MM.1S (cell line): ENCODE data around the gene ZNF577.

Experiments
- DNase-seq: peaks from one replicate; pipeline ENCODE4 v3.0.0-alpha.2; 2015
- H2AFZ ChIP-seq: fragments of 300-600 bp; sonication (generic); 2 replicates; pipeline ENCODE4 v1.6.0; 2016; ENCODE audit warnings: antibody characterized with exemption, low read length
- H3F3A ChIP-seq: fragments of 300-600 bp; sonication (generic); 2 replicates; pipeline ENCODE4 v1.6.1; 2016; ENCODE audit warnings: mild to moderate bottlenecking, antibody characterized with exemption, low read length, moderate library complexity, mixed read lengths; ENCODE audit not compliant: insufficient read depth
- H3K27ac ChIP-seq: fragments of 300-600 bp; sonication (generic); 2 replicates; pipeline ENCODE4 v1.5.1; 2016; ENCODE audit warnings: mild to moderate bottlenecking, low read length
- H3K27me3 ChIP-seq: fragments of 300-600 bp; sonication (generic); replicated peaks from 2 replicates; pipeline ENCODE4 v1.6.0; 2016; ENCODE audit warnings: low read length; ENCODE audit not compliant: insufficient read depth
- H3K36me3 ChIP-seq: fragments of 300-600 bp; sonication (generic); replicated peaks from 2 replicates; pipeline ENCODE4 v1.6.1; 2016; ENCODE audit warnings: mild to moderate bottlenecking, low read length, mixed read lengths; ENCODE audit not compliant: insufficient read depth
- H3K4me1 ChIP-seq: fragments of 300-600 bp; sonication (generic); 2 replicates; pipeline ENCODE4 v1.6.1; 2016; ENCODE audit warnings: low read length, mixed read lengths
- H3K4me2 ChIP-seq: fragments of 300-600 bp; sonication (generic); 2 replicates; pipeline ENCODE4 v1.6.0; 2016; ENCODE audit warnings: low read depth, low read length
- H3K4me3 ChIP-seq: fragments of 300-600 bp; sonication (generic); 2 replicates; pipeline ENCODE4 v1.5.1; 2016; ENCODE audit warnings: low read length, mixed read lengths
- H3K79me2 ChIP-seq: fragments of 300-600 bp; sonication (generic); 2 replicates; pipeline ENCODE4 v1.6.1; 2016; ENCODE audit warnings: mixed run types, low read length, mixed read lengths
- H3K9ac ChIP-seq: fragments of 300-600 bp; sonication (generic); 2 replicates; pipeline ENCODE4 v1.6.1; 2016; ENCODE audit warnings: low read length, mixed read lengths
- H3K9me2 ChIP-seq: fragments of 300-600 bp; sonication (generic); replicated peaks from 2 replicates; pipeline ENCODE4 v1.6.1; 2016; ENCODE audit warnings: mild to moderate bottlenecking, low read length, mixed read lengths; ENCODE audit not compliant: insufficient read depth
- H3K9me3 ChIP-seq: fragments of 300-600 bp; sonication (generic); replicated peaks from 2 replicates; pipeline ENCODE4 v1.6.1; 2016; ENCODE audit warnings: mild to moderate bottlenecking, low read length, mixed read lengths; ENCODE audit not compliant: insufficient read depth
- H4K20me1 ChIP-seq: fragments of 300-600 bp; sonication (generic); 2 replicates; pipeline ENCODE4 v1.6.1; 2016; ENCODE audit warnings: mild to moderate bottlenecking, low read length, moderate library complexity, mixed read lengths; ENCODE audit not compliant: insufficient read depth
- EZH2 ChIP-seq: fragments of 300-600 bp; sonication (generic); optimal IDR thresholded peaks from 2 replicates; pipeline ENCODE3; 2017; ENCODE audit warnings: low read depth, mild to moderate bottlenecking, antibody characterized with exemption, low read length, mixed read lengths
- EZH2phosphoT487 ChIP-seq: fragments of 300-600 bp; sonication (generic); IDR thresholded peaks from 2 replicates; pipeline ENCODE4 v1.6.1; 2018; ENCODE audit warnings: antibody characterized with exemption, low read length
- TF ChIP-seq, protein P1 (sequence below): fragments of 300-600 bp; sonication (generic); IDR thresholded peaks from 2 replicates; pipeline ENCODE4 v1.5.1; 2016; ENCODE audit warnings: antibody characterized with exemption, low read length, mixed read lengths

ZNF577 gene

GRCh38 chr19:51837145-51837544 is 50.6 kb downstream of the ZNF577 start:
- no peaks in the 10 kb centered on the region for H3K4me1 ChIP-seq
- no peak overlapping the region for H3K4me2 ChIP-seq
- H3K4me3 ChIP-seq: no peak overlapping the region
- no peak overlapping the region for H3K9ac ChIP-seq
- no peaks in the 10 kb centered on the region for H4K20me1 ChIP-seq
- no peaks in the 10 kb centered on the region for H3K79me2 ChIP-seq
- DNase-seq: no peak
- no peaks in the 10 kb centered on the region for H3K36me3 ChIP-seq
- no peaks in the 10 kb centered on the region for H3K9me2 ChIP-seq
- no peaks in the 10 kb centered on the region for H3K27me3 ChIP-seq
- no peaks in the 10 kb centered on the region for H3K9me3 ChIP-seq
- H3F3A ChIP-seq: no peaks in the 10 kb centered on the region
- TF ChIP-seq EZH2 (no peak), EZH2phosphoT487 (no peak)
- no peak overlapping the region for H2AFZ ChIP-seq
- no peak overlapping the region for H3K27ac ChIP-seq

DNA sequence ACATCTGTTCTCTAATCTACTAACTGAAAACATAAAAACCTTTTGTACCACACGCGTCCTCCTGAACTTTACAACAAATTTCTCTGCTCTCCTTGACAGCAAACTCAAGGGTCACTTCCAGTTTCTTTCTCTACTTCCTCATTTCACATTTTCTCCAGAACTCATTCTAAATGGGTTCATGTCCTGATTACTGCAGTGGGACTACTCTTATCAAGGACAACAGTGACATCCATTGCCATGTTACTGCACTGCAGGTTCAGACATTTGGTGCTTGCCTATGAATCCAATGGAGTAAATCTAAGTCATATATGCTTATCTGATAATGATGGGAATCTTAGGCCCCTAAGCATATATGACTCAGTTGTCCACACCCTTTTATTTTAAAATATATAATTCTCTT is 57.5 kb downstream of the ZNF577 start:
- no peaks in the 10 kb centered on the region for H3K27me3 ChIP-seq
- no peaks in the 10 kb centered on the region for H3K9me2 ChIP-seq
- no peak overlapping the region for H3K4me3 ChIP-seq
- H3K36me3 ChIP-seq: no peaks in the 10 kb centered on the region
- H3F3A ChIP-seq: no peaks in the 10 kb centered on the region
- H3K4me2 ChIP-seq: no peak overlapping the region
- H3K9me3 ChIP-seq: no peaks in the 10 kb centered on the region
- H2AFZ ChIP-seq: no peak overlapping the region
- no peak overlapping the region for H3K27ac ChIP-seq
- no peak for TF ChIP-seq EZH2
- no peak for TF ChIP-seq EZH2phosphoT487
- TF ChIP-seq, protein P1, sequence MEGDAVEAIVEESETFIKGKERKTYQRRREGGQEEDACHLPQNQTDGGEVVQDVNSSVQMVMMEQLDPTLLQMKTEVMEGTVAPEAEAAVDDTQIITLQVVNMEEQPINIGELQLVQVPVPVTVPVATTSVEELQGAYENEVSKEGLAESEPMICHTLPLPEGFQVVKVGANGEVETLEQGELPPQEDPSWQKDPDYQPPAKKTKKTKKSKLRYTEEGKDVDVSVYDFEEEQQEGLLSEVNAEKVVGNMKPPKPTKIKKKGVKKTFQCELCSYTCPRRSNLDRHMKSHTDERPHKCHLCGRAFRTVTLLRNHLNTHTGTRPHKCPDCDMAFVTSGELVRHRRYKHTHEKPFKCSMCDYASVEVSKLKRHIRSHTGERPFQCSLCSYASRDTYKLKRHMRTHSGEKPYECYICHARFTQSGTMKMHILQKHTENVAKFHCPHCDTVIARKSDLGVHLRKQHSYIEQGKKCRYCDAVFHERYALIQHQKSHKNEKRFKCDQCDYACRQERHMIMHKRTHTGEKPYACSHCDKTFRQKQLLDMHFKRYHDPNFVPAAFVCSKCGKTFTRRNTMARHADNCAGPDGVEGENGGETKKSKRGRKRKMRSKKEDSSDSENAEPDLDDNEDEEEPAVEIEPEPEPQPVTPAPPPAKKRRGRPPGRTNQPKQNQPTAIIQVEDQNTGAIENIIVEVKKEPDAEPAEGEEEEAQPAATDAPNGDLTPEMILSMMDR: no peak
- H4K20me1 ChIP-seq: no peaks in the 10 kb centered on the region
- DNase-seq: no peak
- no peaks in the 10 kb centered on the region for H3K79me2 ChIP-seq
- no peak overlapping the region for H3K9ac ChIP-seq
- H3K4me1 ChIP-seq: no peaks in the 10 kb centered on the region

DNA sequence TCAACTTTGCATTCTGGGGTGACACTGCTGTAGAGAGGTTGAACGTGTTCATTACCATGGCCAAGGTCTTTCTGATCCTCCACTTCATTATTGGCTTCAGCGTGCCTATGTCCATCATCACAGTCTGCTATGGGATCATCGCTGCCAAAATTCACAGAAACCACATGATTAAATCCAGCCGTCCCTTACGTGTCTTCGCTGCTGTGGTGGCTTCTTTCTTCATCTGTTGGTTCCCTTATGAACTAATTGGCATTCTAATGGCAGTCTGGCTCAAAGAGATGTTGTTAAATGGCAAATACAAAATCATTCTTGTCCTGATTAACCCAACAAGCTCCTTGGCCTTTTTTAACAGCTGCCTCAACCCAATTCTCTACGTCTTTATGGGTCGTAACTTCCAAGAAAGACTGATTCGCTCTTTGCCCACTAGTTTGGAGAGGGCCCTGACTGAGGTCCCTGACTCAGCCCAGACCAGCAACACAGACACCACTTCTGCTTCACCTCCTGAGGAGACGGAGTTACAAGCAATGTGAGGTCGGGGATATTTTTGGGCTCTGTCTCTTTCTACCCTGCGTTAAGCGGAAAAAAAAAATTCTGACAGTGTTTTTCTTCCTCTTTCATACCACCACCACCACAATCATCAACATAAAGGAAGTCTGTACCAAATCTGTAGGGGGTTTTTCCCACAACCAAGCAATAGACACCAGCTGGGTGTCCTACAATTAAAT is 63.3 kb downstream of the ZNF577 start:
- Histone ChIP-seq H3K27me3 (no peaks in the 10 kb centered on the region), H3K4me2 (no peak overlapping the region), H3K9me3 (no peaks in the 10 kb centered on the region; the same call in 1 of the 2 replicates), H2AFZ (no peak overlapping the region), H3F3A (no peaks in the 10 kb centered on the region), H3K4me1 (no peaks in the 10 kb centered on the region), H3K4me3 (no peak overlapping the region), H3K9ac (no peak overlapping the region), H3K79me2 (no peaks in the 10 kb centered on the region), H3K27ac (no peak overlapping the region), H4K20me1 (no peaks in the 10 kb centered on the region), H3K36me3 (no peaks in the 10 kb centered on the region), H3K9me2 (no peaks in the 10 kb centered on the region)
- DNase-seq: no peak
- TF ChIP-seq EZH2phosphoT487 (no peak), EZH2 (no peak)
- TF ChIP-seq, protein P1: no peak

DNA sequence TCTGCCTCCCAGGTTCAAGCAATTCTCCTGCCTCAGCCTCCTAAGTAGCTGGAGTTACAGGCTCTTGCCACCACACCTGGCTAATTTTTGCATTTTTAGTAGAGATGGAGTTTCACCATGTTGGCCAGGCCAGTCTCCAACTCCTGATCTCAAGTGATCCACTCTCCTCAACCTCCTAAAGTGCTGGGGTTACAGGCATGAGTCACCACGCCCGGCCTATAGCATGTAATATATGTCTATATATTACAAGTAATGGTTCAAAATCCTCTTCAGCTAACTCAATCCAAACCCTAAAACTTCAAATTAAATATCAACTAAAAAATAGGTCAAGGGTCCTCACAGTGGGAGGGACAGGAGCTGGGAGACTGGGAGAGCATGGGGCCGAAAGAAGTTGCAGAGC is 64.8 kb downstream of the ZNF577 start:
- no peak overlapping the region for H3K27ac ChIP-seq
- H3K4me2 ChIP-seq: no peak overlapping the region
- no peak overlapping the region for H2AFZ ChIP-seq
- no peak for TF ChIP-seq EZH2phosphoT487
- TF ChIP-seq, protein P1: no peak
- TF ChIP-seq EZH2: no peak
- no peak overlapping the region for H3K9ac ChIP-seq
- H3K9me3 ChIP-seq: no peaks in the 10 kb centered on the region; the same call in 1 of the 2 replicates
- H3K36me3 ChIP-seq: no peaks in the 10 kb centered on the region
- H3F3A ChIP-seq: no peaks in the 10 kb centered on the region
- no peaks in the 10 kb centered on the region for H3K4me1 ChIP-seq
- H4K20me1 ChIP-seq: no peaks in the 10 kb centered on the region
- H3K4me3 ChIP-seq: no peak overlapping the region
- H3K27me3 ChIP-seq: no peaks in the 10 kb centered on the region
- H3K9me2 ChIP-seq: no peaks in the 10 kb centered on the region
- no peaks in the 10 kb centered on the region for H3K79me2 ChIP-seq
- no peak for DNase-seq
